Uterus (tissue), 2 donors: Measurements from ENCODE around the gene HCN1.

Source experiments
- CTCF ChIP-seq, 4 experiments: fragments of 200-600 bp in 2 of 4; fragments of 450-650 bp in 2 of 4; sonication (generic) in 2 of 4; IDR thresholded peaks; one replicate each; pipeline ENCODE4 v1.5.1; 2016 to 2019; ENCODE audit warnings: antibody characterized with exemption in 4 of 4, mild to moderate bottlenecking in 2 of 4, moderate library complexity in 1 of 4
- POLR2A ChIP-seq, 2 donors: fragments of 450-650 bp; IDR thresholded peaks; one replicate each; pipeline ENCODE4 v1.6.1; 2016; ENCODE audit warnings: antibody characterized with exemption in 2 of 2, mild to moderate bottlenecking in 1 of 2, moderate library complexity in 1 of 2

GRCh38 chr5:45288746-45289145 lies 407.4 kb downstream of the HCN1 start:
- TF ChIP-seq POLR2A (IDR thresholded peaks at IDR 0.05) (no peak), CTCF (IDR thresholded peaks at IDR 0.05) (no peak)
